NCI-H2029 (cell line): ENCODE results near the gene LILRA6.
"Not testable (repeated sequence)": the region's sequence is repeated elsewhere in the genome, so short reads cannot be mapped to it uniquely, and the experiment has no call there.

Experiments used
- DNase-seq: peaks from one replicate; lab custom pipeline; 2025; lab: John Stamatoyannopoulos, UW

Gene LILRA6

DNA sequence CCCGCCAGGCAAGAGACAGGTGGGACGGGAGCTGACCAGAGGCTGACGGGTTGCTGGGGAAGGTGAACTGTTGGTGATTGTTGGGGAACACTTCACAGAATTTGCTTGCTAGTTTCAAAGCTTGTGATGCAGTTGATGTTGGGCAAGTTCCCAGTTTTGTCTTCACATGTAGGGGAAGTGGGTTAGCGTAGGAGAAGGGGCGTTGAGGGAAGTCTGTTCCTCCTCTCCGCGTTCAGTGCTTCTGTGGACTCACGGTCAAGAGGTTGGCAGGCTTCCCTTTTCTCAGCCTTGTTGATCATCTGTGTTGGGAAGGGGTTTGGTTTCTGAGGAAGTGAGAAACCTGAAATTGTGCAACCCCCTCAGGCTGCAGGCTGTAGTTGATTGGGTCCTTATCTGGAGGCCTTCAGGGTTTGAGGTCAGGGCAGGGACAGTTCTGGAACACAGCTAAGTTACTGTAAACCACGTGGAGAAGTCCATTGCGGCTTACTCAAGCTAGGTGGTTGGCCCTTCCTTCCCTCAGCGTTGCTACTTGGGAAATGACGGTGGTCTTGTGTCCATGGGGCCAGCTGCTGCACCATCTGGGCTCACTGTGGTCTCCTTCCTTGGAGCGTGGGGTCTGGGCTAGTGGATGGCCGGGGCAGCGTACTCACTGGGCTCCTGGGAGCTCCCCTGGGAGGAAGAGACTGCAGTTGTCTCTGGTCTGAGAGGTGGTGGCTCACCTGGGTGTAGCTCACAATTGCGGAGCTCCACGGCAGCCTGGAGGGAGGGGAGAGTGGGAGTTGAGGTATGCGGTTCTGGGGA, 34.4 kb downstream of the LILRA6 start:
- peak; percentile 57 for DNase-seq

DNA sequence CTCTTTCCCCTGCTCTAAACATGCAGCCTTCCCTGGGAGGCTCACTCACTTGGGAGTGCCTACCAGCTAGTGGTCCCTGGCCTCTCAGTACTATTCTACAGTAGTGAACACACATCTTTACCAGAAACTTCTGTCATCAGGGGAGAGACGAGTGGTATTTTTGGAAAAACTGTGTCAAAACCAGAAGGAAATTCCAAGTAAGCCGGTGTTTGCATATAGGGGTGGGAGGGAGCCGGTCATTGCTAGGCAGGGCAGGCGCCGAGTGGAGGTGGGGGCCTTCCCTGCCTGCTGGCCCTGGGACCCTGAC, 35.0 kb downstream of the LILRA6 start:
- no peak for DNase-seq

DNA sequence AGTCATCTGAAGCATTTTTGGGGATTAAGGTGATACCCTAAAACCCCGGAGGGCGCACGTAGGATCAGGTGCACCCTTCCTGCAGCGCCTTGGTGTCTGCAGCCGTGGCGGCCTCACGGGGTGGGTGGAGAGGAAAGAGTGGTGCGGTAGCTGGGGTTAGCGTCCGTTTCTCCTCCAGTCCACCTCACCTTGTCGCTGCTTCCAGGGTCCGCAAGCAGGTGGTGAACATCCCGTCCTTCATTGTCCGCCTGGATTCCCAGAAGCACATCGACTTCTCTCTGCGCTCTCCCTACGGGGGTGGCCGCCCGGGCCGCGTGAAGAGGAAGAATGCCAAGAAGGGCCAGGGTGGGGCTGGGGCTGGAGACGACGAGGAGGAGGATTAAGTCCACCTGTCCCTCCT, 35.4 kb downstream of the LILRA6 start:
- DNase-seq = not testable (repeated sequence)

DNA sequence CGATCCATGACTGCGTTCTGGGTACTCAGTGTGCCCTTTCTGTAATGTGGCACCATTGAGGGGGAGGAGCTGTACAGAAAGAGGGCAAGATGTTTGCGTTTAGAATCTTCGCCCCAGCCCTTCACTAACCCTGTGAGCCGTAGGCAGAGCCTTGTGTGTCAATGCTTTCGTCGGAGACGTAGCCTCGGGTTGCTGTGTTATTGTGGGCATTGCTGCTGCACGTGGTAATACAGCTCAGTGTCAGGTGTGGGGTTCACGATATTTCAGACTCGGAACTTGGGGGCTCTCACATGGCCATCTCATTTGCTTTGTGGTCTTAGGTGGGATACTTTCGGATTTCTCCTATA, 35.8 kb downstream of the LILRA6 start:
- DNase-seq = no peak

DNA sequence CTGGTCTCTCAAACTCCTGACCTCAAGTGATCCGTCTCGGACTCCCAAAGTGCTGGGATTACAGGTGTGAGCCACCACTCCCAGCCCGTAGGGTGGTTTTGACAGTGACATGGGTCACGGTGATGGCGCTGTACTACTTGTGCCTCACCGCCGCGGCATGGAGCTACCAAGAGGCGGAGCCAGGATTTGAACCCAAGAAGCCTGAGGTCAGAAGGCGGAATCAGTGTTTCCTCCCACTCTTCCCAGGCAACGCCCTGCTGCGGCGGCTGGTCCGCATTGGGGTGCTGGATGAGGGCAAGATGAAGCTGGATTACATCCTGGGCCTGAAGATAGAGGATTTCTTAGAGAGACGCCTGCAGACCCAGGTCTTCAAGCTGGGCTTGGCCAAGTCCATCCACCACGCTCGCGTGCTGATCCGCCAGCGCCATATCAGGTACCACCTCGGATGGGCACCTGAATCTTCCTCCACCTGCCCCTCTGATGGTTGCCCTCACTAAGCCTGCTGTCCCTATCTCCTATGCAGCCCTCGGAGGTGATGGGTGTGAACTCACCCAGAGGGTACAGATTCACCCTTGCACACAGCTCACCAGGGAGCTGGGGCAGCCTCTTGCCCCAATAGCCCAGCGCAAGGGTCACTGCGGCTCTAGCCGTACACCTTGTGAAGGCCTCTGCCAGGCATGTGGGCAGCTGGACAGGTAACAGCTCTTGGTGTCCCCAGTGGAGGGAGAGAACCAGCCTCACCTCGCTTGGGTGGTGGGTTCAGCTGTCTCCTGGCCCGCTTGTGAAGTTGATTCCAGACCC, 36.4 kb downstream of the LILRA6 start:
- no peak for DNase-seq

DNA sequence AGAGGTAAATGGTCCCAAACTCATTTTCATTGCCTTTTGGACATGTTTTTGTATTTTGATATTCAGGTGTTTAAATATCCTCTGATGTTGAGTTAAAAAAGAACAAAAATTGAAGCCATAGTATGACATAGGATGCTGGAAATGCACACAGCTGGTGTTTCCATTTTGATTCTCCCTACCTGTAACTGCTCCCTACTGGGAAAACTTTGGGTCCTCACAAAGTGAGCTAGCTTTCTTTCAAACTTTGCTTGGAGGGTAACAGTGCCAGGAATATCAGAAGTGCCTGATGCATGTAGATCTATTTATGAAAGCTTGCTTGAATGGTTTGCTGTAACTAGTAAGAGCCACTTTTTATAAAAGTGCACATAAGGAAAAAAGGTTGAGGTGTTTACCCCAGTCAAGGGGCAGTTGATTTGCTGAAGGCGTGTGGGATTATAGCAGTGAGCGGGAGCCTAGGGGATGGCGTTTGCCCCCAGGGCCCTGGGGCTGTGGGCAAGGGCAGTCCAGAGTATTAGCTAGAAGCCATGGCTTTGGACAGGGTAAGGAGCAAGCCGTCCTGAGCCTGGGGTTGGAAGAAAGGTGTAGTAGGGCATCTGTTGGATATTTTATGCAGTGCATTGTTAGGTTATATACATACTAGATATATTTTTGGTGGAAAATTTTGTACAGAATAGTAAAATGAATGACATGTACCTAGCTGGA, 37.7 kb downstream of the LILRA6 start:
- no peak for DNase-seq

DNA sequence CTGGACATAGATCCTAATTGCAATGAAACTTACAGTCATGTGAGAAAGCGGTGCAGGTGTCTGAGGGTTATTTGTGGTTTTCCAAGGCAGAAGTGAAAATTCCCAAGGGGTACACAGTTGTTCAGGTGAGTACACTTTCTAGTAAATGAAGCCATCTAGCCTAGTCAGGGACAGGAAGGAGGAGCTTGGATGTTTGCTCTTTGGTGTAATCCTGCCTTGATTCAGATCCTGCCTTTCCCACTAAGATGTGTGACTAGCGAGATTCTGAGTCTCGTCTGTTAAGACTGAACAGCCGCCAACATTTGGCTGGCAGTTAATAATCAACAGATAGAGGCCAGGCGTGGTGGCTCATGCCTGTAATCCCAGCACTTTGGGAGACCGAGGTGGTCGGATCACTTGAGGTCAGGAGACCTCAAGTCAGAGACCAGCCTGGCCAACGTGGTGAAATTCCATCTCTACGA, 39.4 kb downstream of the LILRA6 start:
- DNase-seq = no peak

DNA sequence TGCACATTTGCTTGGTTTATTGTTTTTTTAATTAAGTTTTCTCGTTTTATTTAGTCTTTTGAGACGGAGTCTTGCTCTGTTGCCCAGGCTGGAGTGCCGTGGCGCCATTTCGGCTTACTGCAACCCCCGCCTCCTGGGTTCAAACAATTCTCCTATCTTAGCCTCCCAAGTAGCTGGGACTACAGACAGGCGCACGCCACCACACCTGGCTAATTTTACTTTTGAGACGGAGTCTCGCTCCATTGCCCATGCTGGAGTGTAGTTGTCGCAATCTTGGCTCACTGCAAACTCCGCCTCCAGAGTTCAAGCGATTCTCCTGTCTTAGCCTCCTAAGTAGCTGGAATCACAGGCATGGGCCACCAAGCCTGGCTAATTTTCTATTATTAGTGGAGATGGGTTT, 40.6 kb downstream of the LILRA6 start:
- no peak for DNase-seq

DNA sequence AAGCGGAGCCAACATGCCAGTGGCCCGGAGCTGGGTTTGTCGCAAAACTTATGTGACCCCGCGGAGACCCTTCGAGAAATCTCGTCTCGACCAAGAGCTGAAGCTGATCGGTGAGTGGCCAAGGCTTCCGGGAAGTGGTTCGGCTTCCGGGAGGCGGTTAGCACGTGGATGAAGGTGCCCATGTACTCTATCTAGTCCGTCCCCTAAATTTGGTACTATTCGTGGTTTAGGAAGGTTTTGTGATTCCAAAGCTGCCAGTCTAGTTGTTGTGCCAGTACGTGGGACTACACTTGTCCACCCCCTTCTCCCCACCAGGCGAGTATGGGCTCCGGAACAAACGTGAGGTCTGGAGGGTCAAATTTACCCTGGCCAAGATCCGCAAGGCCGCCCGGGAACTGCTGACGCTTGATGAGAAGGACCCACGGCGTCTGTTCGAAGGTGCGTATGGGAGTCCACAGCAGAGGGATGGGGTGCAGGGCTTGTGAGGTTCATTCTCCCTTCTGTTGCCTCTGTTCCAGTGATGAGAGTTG, 41.4 kb downstream of the LILRA6 start:
- DNase-seq = no peak

DNA sequence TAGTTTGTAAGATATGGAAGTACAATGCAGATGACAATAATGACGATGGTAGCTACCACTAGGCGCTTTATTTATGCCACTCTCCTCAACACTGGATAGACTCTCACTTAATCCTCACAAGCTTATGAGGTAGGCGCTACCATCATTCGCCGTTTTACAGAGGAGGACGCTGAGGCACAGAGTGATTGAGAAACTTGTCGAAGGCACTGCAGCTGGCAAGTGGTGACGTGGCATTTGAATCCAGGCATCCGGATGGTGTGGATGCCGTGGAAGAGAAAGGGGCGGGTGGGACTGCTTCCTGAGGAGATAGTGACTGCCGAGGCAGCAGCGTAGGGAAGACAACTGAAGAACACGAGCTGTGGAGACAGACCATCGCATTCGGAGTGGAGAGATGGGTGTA, 43.2 kb downstream of the LILRA6 start:
- DNase-seq = no peak

DNA sequence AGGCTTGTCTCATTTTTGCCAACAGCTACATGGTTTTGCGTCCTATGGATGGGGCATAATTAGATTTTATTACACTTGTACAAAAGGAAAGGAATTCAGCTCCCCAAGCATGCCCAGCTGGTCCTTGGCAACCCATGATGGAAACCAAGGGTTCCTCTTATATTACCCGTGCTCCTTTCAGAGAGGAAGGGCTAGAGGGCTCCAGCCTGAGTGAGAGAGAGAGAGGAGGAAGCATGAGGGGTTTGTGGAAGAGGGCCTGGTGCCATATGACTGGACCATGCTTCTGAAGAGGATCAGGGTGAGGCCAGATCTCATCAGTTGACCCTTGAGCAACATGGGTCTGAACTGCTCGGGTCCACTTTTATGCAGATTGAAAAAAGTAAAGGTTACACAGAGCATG, 45.5 kb downstream of the LILRA6 start:
- no peak for DNase-seq

DNA sequence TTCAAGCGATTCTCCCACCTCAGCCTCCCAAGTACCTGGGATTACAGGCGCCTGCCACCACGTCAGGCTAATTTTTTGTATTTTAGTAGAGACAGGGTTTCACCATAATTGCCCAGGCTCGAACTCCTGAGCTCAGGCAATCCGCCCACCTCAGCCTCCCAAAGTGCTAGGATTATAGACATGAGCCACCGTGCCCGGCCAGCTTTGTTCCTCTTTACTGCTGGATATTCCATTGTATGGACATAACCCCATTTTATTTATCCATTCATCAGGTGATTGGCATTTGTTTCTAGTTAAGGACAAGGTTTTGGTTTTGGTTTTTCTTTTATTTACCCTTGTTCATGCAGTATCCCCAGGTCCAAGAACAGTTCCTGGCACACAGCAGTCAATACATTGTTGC, 46.1 kb downstream of the LILRA6 start:
- no peak for DNase-seq

DNA sequence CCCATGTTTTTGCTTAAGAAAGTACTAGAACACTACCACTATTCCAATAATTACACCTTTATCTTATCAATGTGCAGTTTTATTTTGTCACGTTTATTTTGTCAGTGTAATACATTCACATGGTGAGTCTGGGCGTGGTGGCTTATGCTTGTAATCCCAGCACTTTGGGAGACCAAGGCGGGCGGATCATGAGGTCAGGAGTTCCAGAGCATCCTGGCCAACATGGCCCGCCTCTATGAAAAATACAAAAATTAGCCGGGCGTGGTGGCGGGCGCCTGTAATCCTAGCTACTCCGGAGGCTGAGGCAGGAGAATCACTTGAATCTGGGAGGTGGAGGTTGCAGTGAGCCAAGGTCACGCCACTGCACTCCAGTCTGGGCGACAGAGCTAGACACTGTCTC, 48.1 kb downstream of the LILRA6 start:
- not testable (repeated sequence) for DNase-seq

DNA sequence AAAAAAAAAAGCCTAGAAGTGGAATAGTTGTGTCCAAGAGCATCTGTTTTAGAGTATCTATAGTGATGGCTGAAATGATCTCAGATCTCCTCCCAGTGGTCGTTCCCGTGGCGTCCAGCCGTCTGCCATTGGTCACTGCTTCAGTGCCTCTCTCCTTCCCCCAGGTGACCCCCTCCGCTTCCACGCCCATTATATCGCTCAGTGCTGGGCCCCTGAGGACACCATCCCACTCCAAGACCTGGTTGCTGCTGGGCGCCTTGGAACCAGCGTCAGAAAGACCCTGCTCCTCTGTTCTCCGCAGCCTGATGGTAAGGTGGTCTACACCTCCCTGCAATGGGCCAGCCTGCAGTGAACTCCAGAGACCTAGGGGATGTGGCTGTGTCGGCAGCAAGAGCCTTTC, 49.6 kb downstream of the LILRA6 start:
- DNase-seq = no peak

DNA sequence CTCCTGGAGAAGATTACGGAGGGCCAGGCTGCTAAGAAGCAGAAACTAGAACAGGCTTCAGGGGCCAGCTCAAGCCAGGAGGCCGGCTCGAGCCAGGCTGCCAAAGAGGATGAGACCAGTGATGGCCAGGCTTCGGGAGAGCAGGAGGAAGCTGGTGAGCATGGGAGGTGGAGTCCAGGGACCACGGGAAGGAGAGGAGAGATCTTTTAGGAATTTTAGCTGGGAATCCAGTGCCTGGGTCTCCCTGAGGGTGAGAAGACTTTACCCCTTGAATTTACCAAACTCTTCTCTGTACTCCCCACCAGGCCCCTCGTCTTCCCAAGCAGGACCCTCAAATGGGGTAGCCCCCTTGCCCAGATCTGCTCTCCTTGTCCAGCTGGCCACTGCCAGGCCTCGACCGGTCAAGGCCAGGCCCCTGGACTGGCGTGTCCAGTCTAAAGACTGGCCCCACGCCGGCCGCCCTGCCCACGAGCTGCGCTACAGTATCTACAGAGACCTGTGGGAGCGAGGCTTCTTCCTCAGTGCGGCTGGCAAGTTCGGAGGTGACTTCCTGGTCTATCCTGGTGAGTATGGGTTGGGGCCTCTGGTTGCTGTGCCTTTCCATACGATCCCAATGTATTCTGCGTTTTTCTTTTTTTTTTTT, 50.7 kb downstream of the LILRA6 start:
- DNase-seq = no peak

DNA sequence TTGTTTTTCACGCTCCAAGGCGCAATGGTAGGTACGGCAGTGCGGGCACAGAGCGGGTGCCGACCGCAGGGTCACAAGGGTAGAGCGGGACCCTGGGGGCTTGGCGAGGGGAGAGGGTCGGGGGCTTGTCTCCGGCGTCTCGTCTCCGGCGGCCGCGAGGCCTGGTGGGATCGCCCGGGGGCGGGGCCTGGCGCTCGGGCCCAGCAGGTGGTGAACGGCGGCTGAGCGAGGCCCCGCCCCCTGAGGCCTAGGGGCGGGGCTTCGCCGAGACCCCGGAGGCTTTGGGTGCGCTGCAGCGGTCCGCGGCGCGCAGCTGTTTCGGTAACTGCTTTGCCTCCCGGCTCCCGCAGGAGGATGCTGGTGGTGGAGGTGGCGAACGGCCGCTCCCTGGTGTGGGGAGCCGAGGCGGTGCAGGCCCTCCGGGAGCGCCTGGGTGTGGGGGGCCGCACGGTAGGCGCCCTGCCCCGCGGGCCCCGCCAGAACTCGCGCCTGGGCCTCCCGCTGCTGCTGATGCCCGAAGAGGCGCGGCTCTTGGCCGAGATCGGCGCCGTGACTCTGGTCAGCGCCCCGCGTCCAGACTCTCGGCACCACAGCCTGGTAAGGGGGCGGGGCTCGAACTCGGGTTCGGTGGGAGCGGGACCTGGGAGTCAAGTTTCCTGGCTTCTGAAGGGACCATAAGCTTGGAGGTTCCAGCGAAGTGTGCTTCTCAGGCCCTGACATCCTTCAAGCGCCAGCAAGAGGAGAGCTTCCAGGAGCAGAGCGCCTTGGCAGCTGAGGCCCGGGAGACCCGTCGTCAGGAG, 51.4 kb downstream of the LILRA6 start, which contains the start of gene TSEN34:
Gene TSEN34 (plus strand): TSS at position 298 of the 800 bp plus-strand sequence. CDS start 57 bp downstream, at position 355.
- peak; percentile 82 for DNase-seq

DNA sequence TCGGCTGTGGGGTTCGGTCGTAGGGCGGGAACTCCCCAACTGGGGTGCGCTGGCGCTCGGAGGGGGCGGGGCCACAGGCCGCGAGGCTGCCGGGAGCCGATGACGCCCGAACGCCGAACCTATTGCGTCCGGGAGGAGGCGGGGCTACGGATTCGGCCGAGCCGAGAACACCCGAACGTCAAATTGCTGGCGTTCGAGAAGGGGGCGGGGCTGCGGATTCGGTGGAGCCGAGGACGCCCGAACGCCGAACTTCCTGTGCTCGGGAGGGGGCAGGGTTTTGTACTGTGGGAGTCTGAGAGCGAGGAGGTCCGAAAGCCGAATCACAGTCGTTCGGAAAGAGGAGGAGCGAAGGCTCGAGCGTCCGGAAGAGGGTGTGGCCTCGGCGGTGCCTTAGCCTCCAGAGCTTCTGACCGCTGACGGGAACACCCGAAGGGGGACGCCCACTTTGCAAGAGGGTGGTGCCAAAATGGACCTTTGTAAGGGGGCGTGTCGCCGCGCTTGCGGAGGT, 52.0 kb downstream of the LILRA6 start:
- DNase-seq = peak; percentile 99

DNA sequence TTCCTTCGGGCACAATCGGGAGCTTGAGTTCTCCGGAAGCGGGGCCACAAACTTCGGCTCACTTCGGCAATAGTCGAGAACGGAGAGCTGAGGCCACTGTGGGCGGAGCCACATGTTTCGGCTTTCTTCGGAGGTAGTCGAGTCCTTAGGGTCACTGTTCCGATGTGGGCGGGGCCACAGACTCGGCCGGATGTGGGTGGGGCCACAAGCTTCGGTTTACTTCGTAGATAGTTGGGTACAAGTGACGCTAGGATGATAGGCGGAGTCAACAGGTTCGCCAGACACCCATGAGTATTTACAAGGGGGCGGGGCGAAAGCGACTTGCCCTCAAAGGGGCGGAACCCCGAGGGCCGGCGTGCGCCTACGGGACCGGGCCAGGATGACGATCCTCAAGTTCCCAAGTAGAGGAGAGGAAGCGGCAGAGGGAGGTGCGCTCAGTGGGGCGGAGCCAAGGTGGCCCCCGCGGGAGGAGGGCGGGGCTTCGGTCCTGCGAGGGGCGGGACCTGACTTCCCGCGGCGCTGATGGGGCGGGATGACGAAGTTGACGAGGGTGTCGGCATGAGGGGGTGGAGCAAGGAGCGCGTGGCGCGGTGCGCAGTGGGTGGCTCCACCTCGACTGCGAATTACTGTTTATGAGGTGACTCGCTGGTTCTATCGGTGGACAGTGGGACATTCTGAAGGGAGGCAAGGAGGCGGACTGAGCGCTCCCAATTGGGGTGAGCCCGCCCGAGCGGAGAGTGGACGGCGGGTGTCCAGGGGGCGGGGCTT, 52.7 kb downstream of the LILRA6 start:
- peak; percentile 100 for DNase-seq

DNA sequence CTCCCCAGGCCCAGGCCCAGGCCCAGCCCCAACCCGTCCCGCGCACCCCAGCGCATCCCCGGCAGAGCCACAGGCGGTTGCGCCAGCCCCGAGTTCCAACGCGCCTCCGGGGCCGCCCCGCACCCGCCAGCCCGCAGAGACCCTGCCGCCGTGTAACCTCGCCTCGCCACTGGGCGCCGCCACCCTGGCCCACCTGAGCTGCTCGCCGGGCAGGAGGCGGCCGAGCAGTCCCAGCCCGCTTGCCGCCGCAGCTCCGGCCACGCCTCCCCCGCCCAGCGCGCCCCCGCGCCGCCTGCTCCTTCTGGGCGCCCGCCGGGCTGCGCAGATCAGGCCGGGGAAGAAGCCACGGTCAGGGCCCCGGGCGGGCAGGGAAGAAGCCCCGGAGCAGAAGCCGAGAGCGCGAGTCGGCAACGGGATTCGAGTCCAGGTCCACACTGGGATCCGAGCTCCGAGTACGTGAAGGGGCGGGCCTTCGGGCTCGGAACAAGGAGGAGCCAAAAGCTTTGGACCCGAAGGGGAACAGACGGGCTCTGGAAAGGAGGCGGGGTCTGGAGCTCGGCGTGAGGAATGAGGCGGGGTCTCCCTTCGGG, 53.4 kb downstream of the LILRA6 start, which contains the start of gene MBOAT7:
Gene MBOAT7 (minus strand): TSS at position 436 of the 590 bp plus-strand sequence. CDS start 1,072 bp downstream, outside the sequence.
- no peak for DNase-seq
